Endothelial cell of umbilical vein (primary cell): ENCODE measurements around the gene ZNF407.

Experiments
- CTCF ChIP-seq, 2 donors: IDR thresholded peaks; 1 replicate in 1 of 2; 2 replicates in 1 of 2; pipeline ENCODE4 v1.5.1; 2011; ENCODE audit warnings: low read length in 2 of 2, mild to moderate bottlenecking in 2 of 2, moderate library complexity in 2 of 2, control low read depth in 1 of 2, inconsistent platforms in 1 of 2, low read depth in 1 of 2; ENCODE audit not compliant: insufficient read depth in 1 of 2; ENCODE audit errors: extremely low read depth in 1 of 2
- EZH2 ChIP-seq: IDR thresholded peaks from 2 replicates; pipeline ENCODE4 v1.6.1; 2012; ENCODE audit warnings: borderline replicate concordance, low read depth, mild to moderate bottlenecking, moderate library complexity, low read length, inconsistent platforms; ENCODE audit not compliant: severe bottlenecking
- FOS ChIP-seq: IDR thresholded peaks from 2 replicates; pipeline ENCODE4 v1.6.1; 2011; ENCODE audit warnings: mild to moderate bottlenecking, low read length, moderate library complexity, borderline replicate concordance; ENCODE audit not compliant: insufficient read depth
- GATA2 ChIP-seq: IDR thresholded peaks from 2 replicates; pipeline ENCODE4 v1.7.0; 2011; ENCODE audit warnings: low read depth, mild to moderate bottlenecking, moderate library complexity, mixed read lengths, low read length; ENCODE audit not compliant: insufficient read length, insufficient read depth
- JUN ChIP-seq: IDR thresholded peaks from 2 replicates; pipeline ENCODE4 v1.6.1; 2011; ENCODE audit warnings: borderline replicate concordance, low read depth; ENCODE audit not compliant: insufficient read length, insufficient read depth
- MAX ChIP-seq: IDR thresholded peaks from 2 replicates; pipeline ENCODE4 v1.6.1; 2011; ENCODE audit not compliant: insufficient read depth, insufficient read length
- MYC ChIP-seq: IDR thresholded peaks from one replicate; pipeline ENCODE4 v1.6.1; 2011; ENCODE audit warnings: mild to moderate bottlenecking, low read depth, low read length
- POLR2A ChIP-seq: IDR thresholded peaks from 2 replicates; pipeline ENCODE4 v1.6.1; 2012; ENCODE audit warnings: low read depth, mild to moderate bottlenecking, control low read depth, low read length
- POLR2AphosphoS5 ChIP-seq: IDR thresholded peaks from 2 replicates; pipeline ENCODE4 v1.6.1; 2012; ENCODE audit warnings: low read depth, mild to moderate bottlenecking, control low read depth, low read length, moderate library complexity; ENCODE audit not compliant: insufficient read depth

DNA sequence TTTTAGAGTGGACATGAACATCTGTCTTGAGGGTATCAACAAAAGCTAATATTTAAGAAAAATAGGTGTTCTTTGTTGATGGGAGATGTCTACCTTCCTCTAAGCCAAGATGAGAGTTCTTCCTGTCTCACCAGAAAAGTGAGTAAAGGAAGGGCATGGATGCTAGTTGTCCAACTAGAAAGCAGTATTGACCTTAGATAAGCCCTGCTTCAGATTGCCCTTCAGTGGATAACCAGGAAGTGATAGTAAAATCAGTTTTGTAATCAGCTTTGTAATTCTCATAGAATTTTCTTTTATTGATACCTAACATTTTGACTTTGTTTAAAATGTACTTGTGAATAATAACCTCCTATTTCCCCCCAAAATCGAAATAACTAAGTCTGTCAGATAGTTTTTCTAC, 134.7 kb downstream of the ZNF407 start:
- TF ChIP-seq CTCF (IDR thresholded peaks at IDR 0.05; ENCODE audit: extremely low read depth in 1 of 2, insufficient read depth in 1 of 2, low read depth in 1 of 2, low read length in 2 of 2) (no peak), POLR2AphosphoS5 (no peak), POLR2A (no peak), EZH2 (no peak), MAX (no peak), MYC (no peak), JUN (no peak), GATA2 (no peak), FOS (no peak)
